Measurements from ENCODE around the gene SKI. TPM values are rescaled to one million over a fixed set of nuclear protein-coding genes. Genes with fewer than 3 reads are reported as not detected.

SKI gene
- total RNA-seq, 1 donor from 2014 or later = 55.7 TPM

DNA sequence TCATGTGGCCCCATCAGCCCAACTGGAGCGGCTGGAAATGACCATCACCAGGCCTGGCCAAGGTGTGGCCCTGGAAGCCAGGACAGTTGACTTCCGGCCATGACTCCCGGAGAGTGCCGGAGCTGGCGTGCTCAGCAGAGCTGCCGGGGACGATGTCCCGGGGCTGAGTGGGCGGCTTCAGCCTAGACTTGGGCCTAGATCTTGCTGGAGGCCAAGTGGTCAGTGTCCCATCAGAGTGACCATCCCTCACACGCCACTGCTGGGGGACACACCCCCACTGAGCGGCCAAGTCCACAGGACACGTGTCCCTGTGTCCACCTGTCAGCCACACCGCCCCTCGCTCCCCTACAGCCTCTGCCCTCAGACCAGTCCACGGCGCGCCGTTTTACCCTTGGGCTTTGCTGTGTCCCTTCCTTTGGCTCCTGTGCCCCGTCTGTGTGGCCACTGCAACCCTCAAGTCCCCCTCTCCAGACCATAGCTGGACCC is 37.6 kb upstream of the SKI start:
- Mint-ChIP-seq H3K9me3 (no peaks in the 10 kb centered on the region), H3K4me1 (ENCODE audit: unreplicated experiment) (peaks cover 7% of the 10 kb centered on the region), H3K36me3 (no peaks in the 10 kb centered on the region), H3K27ac (no peak overlapping the region), H3K27me3 (no peaks in the 10 kb centered on the region), H3K4me3 (peak overlapping the region; percentile 65)
- no peak for DNase-seq (ENCODE audit: extremely low spot score, unreplicated experiment)
- TF ChIP-seq, protein P1, sequence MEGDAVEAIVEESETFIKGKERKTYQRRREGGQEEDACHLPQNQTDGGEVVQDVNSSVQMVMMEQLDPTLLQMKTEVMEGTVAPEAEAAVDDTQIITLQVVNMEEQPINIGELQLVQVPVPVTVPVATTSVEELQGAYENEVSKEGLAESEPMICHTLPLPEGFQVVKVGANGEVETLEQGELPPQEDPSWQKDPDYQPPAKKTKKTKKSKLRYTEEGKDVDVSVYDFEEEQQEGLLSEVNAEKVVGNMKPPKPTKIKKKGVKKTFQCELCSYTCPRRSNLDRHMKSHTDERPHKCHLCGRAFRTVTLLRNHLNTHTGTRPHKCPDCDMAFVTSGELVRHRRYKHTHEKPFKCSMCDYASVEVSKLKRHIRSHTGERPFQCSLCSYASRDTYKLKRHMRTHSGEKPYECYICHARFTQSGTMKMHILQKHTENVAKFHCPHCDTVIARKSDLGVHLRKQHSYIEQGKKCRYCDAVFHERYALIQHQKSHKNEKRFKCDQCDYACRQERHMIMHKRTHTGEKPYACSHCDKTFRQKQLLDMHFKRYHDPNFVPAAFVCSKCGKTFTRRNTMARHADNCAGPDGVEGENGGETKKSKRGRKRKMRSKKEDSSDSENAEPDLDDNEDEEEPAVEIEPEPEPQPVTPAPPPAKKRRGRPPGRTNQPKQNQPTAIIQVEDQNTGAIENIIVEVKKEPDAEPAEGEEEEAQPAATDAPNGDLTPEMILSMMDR (conservative IDR thresholded peaks at IDR 0.05) = no peak

GRCh38 chr1:2192031-2192995 is 35.8 kb upstream of the SKI start:
- Mint-ChIP-seq H3K27ac (no peak overlapping the region), H3K27me3 (no peaks in the 10 kb centered on the region), H3K4me3 (peak overlapping the region; percentile 63), H3K36me3 (no peaks in the 10 kb centered on the region), H3K4me1 (ENCODE audit: unreplicated experiment) (peaks cover 7% of the 10 kb centered on the region), H3K9me3 (no peaks in the 10 kb centered on the region)
- no peak for DNase-seq (ENCODE audit: extremely low spot score, unreplicated experiment)
- TF ChIP-seq, protein P1 (conservative IDR thresholded peaks at IDR 0.05) = no peak

GRCh38 chr1:2193514-2194281 is 34.4 kb upstream of the SKI start:
- no peaks in the 10 kb centered on the region for H3K9me3 Mint-ChIP-seq
- DNase-seq (ENCODE audit: extremely low spot score, unreplicated experiment) = no peak
- H3K27ac Mint-ChIP-seq = no peak overlapping the region
- H3K27me3 Mint-ChIP-seq = no peaks in the 10 kb centered on the region
- peak overlapping the region; percentile 78 for H3K4me3 Mint-ChIP-seq
- H3K36me3 Mint-ChIP-seq = no peaks in the 10 kb centered on the region
- TF ChIP-seq, protein P1 (conservative IDR thresholded peaks at IDR 0.05) = no peak
- H3K4me1 Mint-ChIP-seq (ENCODE audit: unreplicated experiment) = peaks cover 7% of the 10 kb centered on the region

- Mint-ChIP-seq H3K36me3 (no peaks in the 10 kb centered on the region), H3K27me3 (no peaks in the 10 kb centered on the region), H3K27ac (peak within 1 kb of the TSS; percentile 81), H3K9me3 (no peaks in the 10 kb centered on the region), H3K4me3 (peak within 1 kb of the TSS; percentile 91), H3K4me1 (ENCODE audit: unreplicated experiment) (peaks cover 11% of the 10 kb centered on the region)
- TF ChIP-seq, protein P1 (conservative IDR thresholded peaks at IDR 0.05) = no peak
- DNase-seq (ENCODE audit: extremely low spot score, unreplicated experiment) = no peak
These were observed 33.7 kb upstream of the SKI start, which contains the start of gene FAAP20 for GRCh38 chr1:2194319-2194897. TSS of gene FAAP20 (minus strand) at chr1:2194772. CDS start at chr1:2194749, 23 bp downstream.

- H3K36me3 Mint-ChIP-seq = no peaks in the 10 kb centered on the region
- DNase-seq (ENCODE audit: extremely low spot score, unreplicated experiment) = peak; percentile 89
- no peaks in the 10 kb centered on the region for H3K27me3 Mint-ChIP-seq
- TF ChIP-seq, protein P1 (conservative IDR thresholded peaks at IDR 0.05) = peak; percentile 96
- H3K4me3 Mint-ChIP-seq = peak overlapping the region; percentile 91
- no peaks in the 10 kb centered on the region for H3K9me3 Mint-ChIP-seq
- peaks cover 14% of the 10 kb centered on the region for H3K4me1 Mint-ChIP-seq (ENCODE audit: unreplicated experiment)
- H3K27ac Mint-ChIP-seq = peak overlapping the region; percentile 81
These were observed 33.0 kb upstream of the SKI start for GRCh38 chr1:2194898-2195673.
